OCI-LY7 (cell line): ENCODE data around the gene SNTB2. TPM values are rescaled to one million over a fixed set of nuclear protein-coding genes. Genes with fewer than 3 reads are reported as not detected.

ENCODE experiments used
- BruUV-seq: library from RNA; stranded (reverse); fragments of 400-500 nt; replicated peaks from 2 replicates; lab custom pipeline; 2021; lab: Mats Ljungman, UMichigan
- CTCF ChIA-PET: fragments of 300-600 bp; sonication (Branson Sonifier 250); formaldehyde crosslinking; loops from one replicate; lab custom pipeline; 2022; ENCODE audit warnings: antibody characterized with exemption; ENCODE audit not compliant: unreplicated experiment; lab: Charles Lee
- POLR2A ChIA-PET: fragments of 300-600 bp; sonication (Branson Sonifier 250); formaldehyde crosslinking; loops from one replicate; lab custom pipeline; 2022; ENCODE audit warnings: antibody characterized with exemption; lab: Charles Lee
- DNase-seq: peaks from one replicate; pipeline ENCODE4 v3.0.0-alpha.2; 2015; ENCODE audit warnings: low spot score
- H2AFZ ChIP-seq: fragments of 200-600 bp; sonication (generic), shearing (Covaris generic); 2 replicates; pipeline ENCODE4 v1.6.1; 2014; ENCODE audit warnings: mild to moderate bottlenecking, antibody characterized with exemption, low read length, moderate library complexity
- H3K27ac ChIP-seq: fragments of 200-600 bp; sonication (generic); 2 replicates; pipeline ENCODE4 v1.5.1; 2014; ENCODE audit warnings: mixed run types, low read depth, mild to moderate bottlenecking, moderate library complexity, low read length, inconsistent platforms; ENCODE audit not compliant: poor library complexity, severe bottlenecking
- H3K36me3 ChIP-seq: fragments of 200-600 bp; sonication (generic); 2 replicates; pipeline ENCODE4 v1.6.1; 2014; ENCODE audit warnings: mild to moderate bottlenecking, antibody characterized with exemption, low read length, moderate library complexity, mixed read lengths; ENCODE audit not compliant: insufficient read depth
- H3K4me1 ChIP-seq: fragments of 200-600 bp; sonication (generic); 2 replicates; pipeline ENCODE4 v1.5.1; 2014; ENCODE audit warnings: mild to moderate bottlenecking, low read length; ENCODE audit not compliant: insufficient read depth, poor library complexity, severe bottlenecking
- H3K4me2 ChIP-seq: fragments of 200-600 bp; sonication (generic); 2 replicates; pipeline ENCODE4 v1.6.1; 2014; ENCODE audit warnings: mild to moderate bottlenecking, low read length
- H3K4me3 ChIP-seq: fragments of 200-600 bp; sonication (generic); 2 replicates; pipeline ENCODE4 v1.5.1; 2014; ENCODE audit warnings: mild to moderate bottlenecking, low read depth, low read length; ENCODE audit not compliant: poor library complexity, severe bottlenecking
- H3K79me2 ChIP-seq: fragments of 200-600 bp; sonication (generic); 2 replicates; pipeline ENCODE4 v1.6.1; 2016; ENCODE audit warnings: low read depth, mild to moderate bottlenecking, low read length, moderate library complexity, mixed read lengths; ENCODE audit not compliant: insufficient read depth
- H3K9me2 ChIP-seq: fragments of 200-600 bp; sonication (generic); 2 replicates; pipeline ENCODE4 v1.6.1; 2016; ENCODE audit warnings: mild to moderate bottlenecking, low read length, mixed read lengths; ENCODE audit not compliant: insufficient read depth
- H3K9me3 ChIP-seq: fragments of 200-600 bp; sonication (generic); 2 replicates; pipeline ENCODE4 v1.6.1; 2014; ENCODE audit warnings: mild to moderate bottlenecking, mixed run types, low read length, mixed read lengths
- H4K20me1 ChIP-seq: fragments of 200-600 bp; sonication (generic); 2 replicates; pipeline ENCODE4 v1.6.1; 2014; ENCODE audit warnings: mild to moderate bottlenecking, antibody characterized with exemption, low read length, moderate library complexity, mixed read lengths; ENCODE audit not compliant: insufficient read depth
- CTCF ChIP-seq: fragments of 200-600 bp; sonication (generic); conservative IDR thresholded peaks from 2 replicates; pipeline ENCODE4 v1.5.1; 2014; ENCODE audit warnings: mild to moderate bottlenecking, antibody characterized with exemption, low read length, moderate library complexity, mixed read lengths
- EZH2phosphoT487 ChIP-seq: fragments of 200-600 bp; sonication (generic); IDR thresholded peaks from 2 replicates; pipeline ENCODE4 v1.6.1; 2018; ENCODE audit warnings: low read depth, borderline replicate concordance, mild to moderate bottlenecking, mixed run types, antibody characterized with exemption, low read length, moderate library complexity, mixed read lengths
- intact Hi-C: fragments of 100-400 bp; cut with micrococcal nuclease; formaldehyde crosslinking; loops from one replicate; pipeline ENCODE4 v1.10.0; 2022; ENCODE audit not compliant: unreplicated experiment
- total RNA-seq, 2 experiments: library from RNA; depleted of rRNA in 1 of 2; stranded (reverse); fragments of >200 nt in 1 of 2; shearing (Covaris generic) in 1 of 2; gene quantifications; 2 replicates each; pipeline ENCODE4 v1.2.3, GENCODE V29; 2014 to 2022

Gene SNTB2
- total RNA-seq, 2 experiments from 2014 or later = 21.2 to 34.1 TPM

DNA sequence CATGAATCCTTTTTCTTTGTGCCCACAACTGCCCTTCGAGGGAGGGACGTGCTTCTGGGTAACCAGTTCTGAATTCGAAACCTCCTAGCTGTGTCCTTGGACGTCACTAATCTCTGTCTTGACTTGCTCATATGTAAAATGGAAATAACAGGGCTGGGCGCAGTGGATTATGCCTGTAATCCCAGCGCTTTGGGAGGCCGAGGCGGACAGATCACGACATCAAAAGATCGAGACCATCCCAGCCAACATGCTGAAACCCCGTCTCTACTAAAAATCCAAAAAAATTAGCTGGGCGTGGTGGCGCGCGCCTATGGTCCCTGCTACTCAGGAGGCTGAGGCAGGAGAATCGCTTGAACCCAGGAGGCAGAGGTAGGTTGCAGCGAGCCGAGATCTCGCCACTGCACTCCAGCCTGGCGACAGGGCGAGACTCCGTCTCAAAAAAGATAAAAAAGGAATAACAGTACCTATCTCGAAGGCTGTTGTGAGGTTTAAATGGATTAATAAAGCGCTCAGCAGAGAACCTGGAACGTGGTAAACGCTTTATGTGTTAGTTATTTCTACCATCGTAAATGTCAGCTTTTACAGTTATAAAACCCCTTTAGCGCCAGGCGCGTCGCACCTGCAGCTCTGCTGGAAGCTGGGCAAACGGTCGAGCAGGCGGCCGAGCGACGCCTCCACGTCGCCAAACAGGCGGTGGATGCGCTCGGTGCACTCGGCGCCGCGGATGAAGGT, 151.8 kb downstream of the SNTB2 start:
- Histone ChIP-seq H3K9me3 (no peaks in the 10 kb centered on the region), H3K27ac (peak overlapping the region; percentile 77), H3K36me3 (peaks cover 69% of the 10 kb centered on the region), H2AFZ (peak overlapping the region; percentile 11; the same call in 1 of the 2 replicates), H3K4me2 (peak overlapping the region; percentile 85), H3K79me2 (peaks cover 57% of the 10 kb centered on the region), H3K9me2 (no peaks in the 10 kb centered on the region), H3K4me3 (peak overlapping the region; percentile 94), H3K4me1 (peaks cover 32% of the 10 kb centered on the region), H4K20me1 (peaks cover 9% of the 10 kb centered on the region; the same call in 1 of the 2 replicates)
- POLR2A ChIA-PET = interaction anchor here (0.5 to 1.3 kb wide), 2 partner anchors 10 to 1299 kb away, joined by 3 to 5 read pairs; no protein-coding TSS in a partner anchor
- TF ChIP-seq CTCF (no peak), EZH2phosphoT487 (no peak)
- DNase-seq = no peak
- no TSS peak for BruUV-seq
- CTCF ChIA-PET = no interaction called here
- intact Hi-C loops = loop anchor here (1.0 to 10.0 kb wide), 5 partner anchors 8 to 426 kb away; partner anchors contain the start of genes NFAT5, PDF, VPS4A and WWP2

- peak within 1 kb of the TSS; percentile 94 for H3K4me3 ChIP-seq
- TF ChIP-seq CTCF = peak; percentile 74
- TF ChIP-seq EZH2phosphoT487 = no peak
- TSS peak; percentile 81 for BruUV-seq
- peak within 1 kb of the TSS; percentile 59; the same call in 1 of the 2 replicates for H2AFZ ChIP-seq
- H3K27ac ChIP-seq = peak within 1 kb of the TSS; percentile 77
- H3K9me3 ChIP-seq = no peaks in the 10 kb centered on the region
- peaks cover 57% of the 10 kb centered on the region for H3K79me2 ChIP-seq
- DNase-seq = peak; percentile 98
- peaks cover 9% of the 10 kb centered on the region; the same call in 1 of the 2 replicates for H4K20me1 ChIP-seq
- H3K36me3 ChIP-seq = peaks cover 69% of the 10 kb centered on the region
- intact Hi-C loops = loop anchor here (1.0 to 10.0 kb wide), 5 partner anchors 9 to 425 kb away; partner anchors contain the start of genes NFAT5, PDF, VPS4A and WWP2
- H3K4me1 ChIP-seq = peaks cover 32% of the 10 kb centered on the region
- CTCF ChIA-PET = no interaction called here
- H3K9me2 ChIP-seq = no peaks in the 10 kb centered on the region
- POLR2A ChIA-PET = interaction anchor here (0.8 to 2.7 kb wide), 5 partner anchors 11 to 22 kb away, joined by 3 to 11 read pairs (median 5); no protein-coding TSS in a partner anchor
- H3K4me2 ChIP-seq = peak within 1 kb of the TSS; percentile 85
Observed at GRCh38 chr16:69339289-69340094, 152.5 kb downstream of the SNTB2 start, which contains the start of the genes COG8 and NIP7. COG8 (minus strand) TSS chr16:69339564; CDS start chr16:69339552, 12 bp downstream. NIP7 (plus strand) TSS chr16:69339772; CDS start chr16:69339830, 58 bp downstream.
